ENCODE results near the gene BBOF1.
A peak's percentile ranks its signal among the peaks of the same experiment; 100 is the strongest.
"Not testable (repeated sequence)": the region's sequence is repeated elsewhere in the genome, so short reads cannot be mapped to it uniquely, and the experiment has no call there.

BBOF1 gene

DNA sequence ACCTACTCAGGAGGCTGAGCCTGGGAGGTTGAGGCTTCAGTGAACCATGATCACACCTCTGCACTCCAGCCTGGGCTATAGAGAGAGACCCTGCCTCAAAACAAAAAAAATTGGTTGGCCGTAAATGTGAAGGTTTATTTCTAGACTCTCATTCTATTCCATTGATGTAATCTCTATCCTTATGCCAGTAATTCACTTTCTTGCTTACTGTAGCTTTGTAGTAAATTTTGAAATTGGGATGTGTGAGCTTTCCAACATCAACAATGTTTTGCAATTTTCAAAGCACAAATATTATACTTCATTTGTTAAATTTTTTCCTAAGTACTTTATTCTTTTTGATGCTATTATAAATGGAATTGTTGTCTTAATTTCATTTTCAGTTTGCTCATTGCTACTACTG lies 90.2 kb downstream of the BBOF1 start:
- TF ChIP-seq, protein P1, sequence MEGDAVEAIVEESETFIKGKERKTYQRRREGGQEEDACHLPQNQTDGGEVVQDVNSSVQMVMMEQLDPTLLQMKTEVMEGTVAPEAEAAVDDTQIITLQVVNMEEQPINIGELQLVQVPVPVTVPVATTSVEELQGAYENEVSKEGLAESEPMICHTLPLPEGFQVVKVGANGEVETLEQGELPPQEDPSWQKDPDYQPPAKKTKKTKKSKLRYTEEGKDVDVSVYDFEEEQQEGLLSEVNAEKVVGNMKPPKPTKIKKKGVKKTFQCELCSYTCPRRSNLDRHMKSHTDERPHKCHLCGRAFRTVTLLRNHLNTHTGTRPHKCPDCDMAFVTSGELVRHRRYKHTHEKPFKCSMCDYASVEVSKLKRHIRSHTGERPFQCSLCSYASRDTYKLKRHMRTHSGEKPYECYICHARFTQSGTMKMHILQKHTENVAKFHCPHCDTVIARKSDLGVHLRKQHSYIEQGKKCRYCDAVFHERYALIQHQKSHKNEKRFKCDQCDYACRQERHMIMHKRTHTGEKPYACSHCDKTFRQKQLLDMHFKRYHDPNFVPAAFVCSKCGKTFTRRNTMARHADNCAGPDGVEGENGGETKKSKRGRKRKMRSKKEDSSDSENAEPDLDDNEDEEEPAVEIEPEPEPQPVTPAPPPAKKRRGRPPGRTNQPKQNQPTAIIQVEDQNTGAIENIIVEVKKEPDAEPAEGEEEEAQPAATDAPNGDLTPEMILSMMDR (conservative IDR thresholded peaks at IDR 0.05) = no peak
- H3K27ac ChIP-seq = no peak overlapping the region

DNA sequence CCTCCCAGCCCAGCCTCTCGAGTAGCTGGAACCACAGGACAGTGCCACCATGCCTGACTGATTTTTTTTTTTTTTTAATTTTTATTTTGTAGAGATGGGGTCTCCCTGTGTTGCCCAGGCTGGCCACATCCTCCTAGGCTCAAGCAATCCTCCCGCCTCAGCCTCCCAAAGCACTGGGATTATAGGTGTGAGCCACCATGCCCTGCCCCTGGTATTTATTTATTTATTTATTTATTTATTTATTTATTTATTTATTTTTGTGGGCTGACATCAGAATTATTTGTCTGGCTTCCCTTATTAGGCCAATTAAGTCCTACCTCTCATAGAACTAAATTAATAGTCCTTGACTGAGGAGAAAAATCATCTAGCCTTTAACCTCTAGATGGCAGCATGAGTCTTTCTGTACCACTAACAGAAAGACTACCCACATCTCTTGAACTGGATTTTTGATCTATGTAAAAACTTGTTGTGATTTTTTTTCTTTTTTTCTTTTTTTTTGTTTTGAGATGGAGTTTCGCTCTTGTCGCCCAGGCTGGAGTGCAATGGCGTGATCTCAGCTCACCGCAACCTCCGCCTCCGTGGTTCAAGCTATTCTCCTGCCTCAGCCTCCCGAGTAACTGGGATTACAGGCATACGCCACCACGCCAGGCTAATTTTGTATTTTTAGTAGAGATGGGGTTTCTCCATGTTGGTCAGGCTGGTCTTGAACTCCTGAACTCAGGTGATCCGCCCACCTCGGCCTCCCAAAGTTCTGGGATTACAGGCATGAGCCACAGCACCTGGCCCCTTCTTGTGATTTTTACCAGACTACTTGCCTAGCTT lies 92.5 kb downstream of the BBOF1 start:
- H3K27ac ChIP-seq = not testable (repeated sequence)
- TF ChIP-seq, protein P1 (conservative IDR thresholded peaks at IDR 0.05) = peak; percentile 77

Data from VCaP (cell line).